Breast epithelium (tissue), 3 donors: Measurements from ENCODE around the gene NR2F1.

Source experiments
- CTCF ChIP-seq, 3 donors: fragments of 450-650 bp; IDR thresholded peaks; one replicate each; pipeline ENCODE4 v1.5.1; 2016 to 2017; ENCODE audit warnings: antibody characterized with exemption in 3 of 3, mild to moderate bottlenecking in 3 of 3, moderate library complexity in 3 of 3
- POLR2A ChIP-seq: fragments of 450-650 bp; IDR thresholded peaks from one replicate; pipeline ENCODE4 v1.6.1; 2016; ENCODE audit warnings: antibody characterized with exemption, mild to moderate bottlenecking, moderate library complexity
- POLR2AphosphoS5 ChIP-seq, 3 donors: sonication (generic); formaldehyde crosslinking; IDR thresholded peaks; one replicate each; pipeline ENCODE4 v1.6.1; 2017; ENCODE audit warnings: antibody characterized with exemption in 3 of 3

- TF ChIP-seq CTCF (IDR thresholded peaks at IDR 0.05) (no peak), POLR2A (no peak), POLR2AphosphoS5 (IDR thresholded peaks at IDR 0.05) (peak in 1 of 3 donors; percentile 16)
Measured at GRCh38 chr5:93580063-93580926, 2.7 kb upstream of the NR2F1 start.
